ENCODE data around the gene TMEM121B.

- no peak for TF ChIP-seq CTCF (IDR thresholded peaks at IDR 0.05)
- TF ChIP-seq POLR2A (IDR thresholded peaks at IDR 0.05) = no peak
- TF ChIP-seq EP300 (IDR thresholded peaks at IDR 0.05; ENCODE audit: low read depth) = no peak
Measured at GRCh38 chr22:17155941-17156340, 34.8 kb upstream of the TMEM121B start.
